Renal pelvis (tissue), 4 donors: ENCODE data around the gene ZNF248. TPM values are rescaled to one million over a fixed set of nuclear protein-coding genes. Genes with fewer than 3 reads are reported as not detected.
"Not testable (repeated sequence)": the region's sequence is repeated elsewhere in the genome, so short reads cannot be mapped to it uniquely, and the experiment has no call there.

Experiments used
- DNase-seq: peaks from one replicate; pipeline ENCODE4 v3.0.0-alpha.2; 2013
- polyA plus RNA-seq, 3 donors: library from polyadenylated mRNA; unstranded; fragments of 120-200 nt; gene quantifications; one replicate each; pipeline ENCODE4 v1.2.1, GENCODE V29; 2013; ENCODE audit not compliant: insufficient read length in 3 of 3

Gene ZNF248
- polyA plus RNA-seq, 3 donors = 31.5 to 44.2 (median 34.5) TPM

DNA sequence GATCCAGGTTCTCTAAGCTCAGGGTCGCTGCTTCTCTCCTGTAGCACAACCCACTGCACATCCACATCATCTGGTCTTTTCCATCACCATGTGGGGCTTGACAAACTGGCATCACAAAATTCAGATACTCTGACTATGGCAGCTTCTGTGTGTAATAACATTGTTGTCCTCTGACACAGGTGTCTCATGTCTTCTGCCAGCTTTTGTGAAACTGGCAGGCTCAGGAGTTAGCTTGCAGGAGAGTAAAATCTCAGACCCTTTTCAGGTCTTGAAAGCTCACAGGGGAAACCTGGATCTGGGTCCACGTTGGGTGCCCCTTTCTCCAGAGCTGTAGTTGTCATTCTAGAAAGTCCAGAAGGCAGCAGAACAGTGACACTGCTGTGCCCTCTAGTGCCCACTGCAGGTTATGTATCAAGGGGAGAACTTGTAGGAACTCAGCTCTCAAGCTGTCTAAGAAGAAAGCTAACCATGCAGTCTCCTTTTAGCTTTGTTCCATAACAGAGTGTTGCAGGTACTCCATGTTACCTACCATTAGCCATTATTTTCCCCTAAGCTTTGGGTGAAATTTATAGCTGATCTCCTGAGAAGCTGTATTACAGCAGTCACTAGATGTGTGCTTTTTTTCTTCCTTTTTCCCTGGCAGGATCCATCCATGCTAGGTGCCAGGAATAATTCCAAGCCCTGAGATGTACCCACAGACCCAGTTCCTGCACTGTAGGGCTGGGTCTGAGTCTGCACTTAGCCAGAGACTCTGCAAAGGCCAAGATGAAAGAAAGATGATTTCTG, 102.7 kb downstream of the ZNF248 start:
- DNase-seq = no peak

- no peak for DNase-seq
Measured at GRCh38 chr10:37752334-37752875, 105.0 kb downstream of the ZNF248 start.

DNA sequence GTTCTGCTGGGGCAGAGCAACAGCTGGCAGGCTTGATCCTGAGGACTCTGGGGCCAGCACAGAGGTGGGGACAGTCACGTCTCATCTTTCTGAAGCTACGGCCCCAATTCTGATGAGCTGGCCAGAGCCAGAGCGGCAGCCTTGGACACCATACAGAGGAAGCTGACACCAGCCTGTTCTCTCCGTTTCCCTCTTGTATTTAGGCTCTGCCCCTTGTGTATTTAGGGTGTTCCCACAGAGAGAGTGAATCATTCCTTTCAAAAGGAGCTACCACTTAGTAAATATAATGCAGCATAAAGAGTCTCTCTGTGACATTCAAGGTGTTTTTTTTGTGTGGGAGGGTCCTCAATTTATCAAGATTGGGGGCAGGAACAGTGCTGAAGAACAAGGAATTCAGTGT, 109.2 kb downstream of the ZNF248 start:
- DNase-seq = no peak

- DNase-seq = no peak
Measured at GRCh38 chr10:37747081-37747480, 110.3 kb downstream of the ZNF248 start.

GRCh38 chr10:37741831-37742230, 115.6 kb downstream of the ZNF248 start:
- DNase-seq = no peak

DNA sequence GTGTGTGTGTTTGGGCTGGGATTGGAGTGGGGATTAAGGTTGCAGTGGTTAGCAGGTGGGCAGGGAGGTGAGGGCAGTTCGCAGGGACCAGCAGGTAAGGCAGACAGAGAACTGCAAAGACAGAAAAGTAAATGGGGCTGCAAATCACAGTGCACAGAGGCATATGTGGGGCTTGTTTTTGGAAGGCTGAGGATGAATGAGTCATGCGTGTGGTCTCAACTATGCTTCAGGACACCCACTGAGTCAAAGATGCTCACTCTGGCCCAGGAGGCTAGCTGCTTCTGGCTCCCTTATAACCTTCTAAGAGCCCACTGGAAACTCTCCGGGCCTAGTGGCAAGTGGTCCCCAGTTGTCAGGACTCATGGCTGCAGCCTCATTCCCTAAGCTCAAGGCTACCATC, 118.2 kb downstream of the ZNF248 start:
- no peak for DNase-seq

DNA sequence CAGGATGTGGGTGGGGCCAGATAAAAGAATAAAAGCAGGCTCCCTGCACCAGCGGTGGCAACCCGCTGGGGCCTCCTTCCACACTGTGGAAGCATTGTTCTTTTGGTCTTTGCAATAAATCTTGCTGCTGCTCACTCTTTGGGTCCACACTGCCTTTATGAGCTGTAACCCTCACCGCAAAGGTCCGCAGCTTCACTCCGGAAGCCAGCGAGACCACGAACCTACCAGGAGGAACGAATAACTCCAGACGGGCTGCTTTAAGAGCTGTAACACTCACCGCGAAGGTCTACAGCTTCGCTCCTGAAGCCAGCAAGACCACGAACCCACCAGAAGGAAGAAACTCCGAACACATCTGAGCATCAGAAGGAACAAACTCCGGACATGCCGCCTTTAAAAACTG, 119.2 kb downstream of the ZNF248 start:
- DNase-seq = not testable (repeated sequence)

GRCh38 chr10:37737336-37737735, 120.1 kb downstream of the ZNF248 start:
- no peak for DNase-seq

DNA sequence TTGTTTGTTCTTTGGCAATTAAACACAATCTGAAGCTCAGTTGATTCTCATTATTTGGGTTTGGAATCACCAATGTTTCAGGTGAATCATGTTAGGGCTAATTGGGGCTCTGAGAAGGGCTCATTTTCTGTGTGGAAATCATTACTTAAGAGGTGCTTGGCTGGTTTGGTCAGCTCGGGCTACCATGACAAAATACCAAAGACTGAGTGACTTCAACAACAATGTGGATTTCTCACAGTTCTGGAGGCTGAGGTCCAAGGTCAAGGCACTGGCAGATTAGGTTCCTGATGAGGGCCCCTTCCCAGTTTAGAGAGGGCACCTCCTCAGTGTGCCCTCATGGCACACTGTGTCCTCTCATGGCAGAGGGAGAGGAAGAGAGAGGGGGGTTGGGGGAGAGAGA, 121.3 kb downstream of the ZNF248 start:
- DNase-seq = no peak

DNA sequence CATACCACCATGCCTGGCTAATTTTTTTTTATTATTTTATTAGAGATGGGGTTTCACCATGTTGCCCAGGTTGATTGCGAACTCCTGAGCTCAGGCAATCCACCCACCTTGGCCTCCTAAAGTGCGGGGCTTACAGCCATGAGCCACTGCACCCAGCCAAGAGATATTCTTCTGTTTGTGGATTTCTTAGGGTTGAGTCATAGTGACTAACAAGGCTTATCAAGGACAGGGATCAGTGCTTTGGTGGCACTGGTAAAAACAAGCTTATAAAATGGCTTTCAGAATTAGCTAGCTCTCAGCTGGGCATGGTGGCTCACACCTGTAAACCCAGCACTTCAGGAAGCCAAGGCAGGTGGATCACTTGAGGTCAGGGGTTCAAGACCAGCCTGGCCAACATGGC, 122.4 kb downstream of the ZNF248 start:
- DNase-seq = no peak

Other genes with a start within 250 kb of the ZNF248 start
- 10 to 100 TPM; 10.5 to 14.0 (median 12.6) TPM for gene ZNF25, start 119.0 kb upstream of the ZNF248 start, polyA plus RNA-seq
- gene ZNF33A, start 153.1 kb upstream of the ZNF248 start, polyA plus RNA-seq = 10 to 100 TPM; 33.9 to 54.9 (median 49.9) TPM
- gene ZNF37A, start 236.7 kb upstream of the ZNF248 start, polyA plus RNA-seq = 10 to 100 TPM; 15.5 to 20.3 (median 20.1) TPM